GM19240 (cell line): ENCODE results near the gene GSE1.

Source experiments
- DNase-seq: peaks from one replicate; pipeline ENCODE4 v3.0.0; 2011; ENCODE audit warnings: low spot score; ENCODE audit not compliant: insufficient read length

GSE1 gene

DNA sequence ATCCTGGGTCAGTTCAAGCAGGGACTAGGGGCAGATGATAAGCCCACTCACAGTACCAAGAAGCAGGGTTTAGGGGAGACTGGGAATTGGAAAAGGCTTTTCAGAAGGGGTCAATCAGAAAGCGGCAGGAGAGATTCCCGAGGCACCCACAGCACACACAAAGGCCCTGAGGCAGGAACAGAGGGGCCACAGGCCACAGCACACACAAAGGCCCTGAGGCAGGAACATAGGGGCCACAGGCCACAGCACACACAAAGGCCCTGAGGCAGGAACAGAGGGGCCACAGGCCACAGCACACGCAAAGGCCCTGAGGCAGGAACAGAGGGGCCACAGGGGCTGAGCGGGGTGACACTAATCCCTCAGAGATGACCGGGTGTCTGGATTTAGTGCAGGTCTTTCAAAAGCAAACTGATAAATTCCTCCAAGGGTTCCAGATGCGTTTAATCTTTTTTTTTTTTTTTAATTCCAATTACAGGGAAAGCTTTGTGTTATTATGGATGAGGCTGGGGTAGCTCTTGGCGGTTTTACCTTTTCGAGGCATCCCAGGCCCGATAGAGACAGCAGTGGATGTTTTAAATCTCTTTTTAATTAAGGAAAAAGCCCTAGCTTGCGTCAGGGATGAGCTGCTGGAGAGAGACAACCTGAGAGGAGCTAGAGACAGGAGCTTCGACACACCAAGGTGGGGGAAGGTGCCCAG is 106.6 kb downstream of the GSE1 start:
- no peak for DNase-seq

DNA sequence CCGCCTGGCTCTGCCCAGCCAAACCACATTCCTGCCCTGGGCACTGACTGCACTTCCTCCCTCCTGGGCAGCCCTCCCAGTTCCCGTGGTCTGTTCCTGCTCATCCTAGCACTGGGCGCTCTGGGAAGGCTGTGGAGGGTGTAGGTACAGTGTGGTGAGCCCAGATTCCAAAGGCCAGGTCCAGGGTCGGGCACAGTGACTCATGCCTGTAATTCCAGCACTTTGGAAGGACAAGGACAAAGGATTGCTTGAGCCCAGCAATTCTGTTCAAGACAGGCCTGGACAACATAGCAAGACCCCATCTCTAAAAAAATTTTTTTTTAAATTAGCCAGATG is 107.1 kb downstream of the GSE1 start:
- no peak for DNase-seq

DNA sequence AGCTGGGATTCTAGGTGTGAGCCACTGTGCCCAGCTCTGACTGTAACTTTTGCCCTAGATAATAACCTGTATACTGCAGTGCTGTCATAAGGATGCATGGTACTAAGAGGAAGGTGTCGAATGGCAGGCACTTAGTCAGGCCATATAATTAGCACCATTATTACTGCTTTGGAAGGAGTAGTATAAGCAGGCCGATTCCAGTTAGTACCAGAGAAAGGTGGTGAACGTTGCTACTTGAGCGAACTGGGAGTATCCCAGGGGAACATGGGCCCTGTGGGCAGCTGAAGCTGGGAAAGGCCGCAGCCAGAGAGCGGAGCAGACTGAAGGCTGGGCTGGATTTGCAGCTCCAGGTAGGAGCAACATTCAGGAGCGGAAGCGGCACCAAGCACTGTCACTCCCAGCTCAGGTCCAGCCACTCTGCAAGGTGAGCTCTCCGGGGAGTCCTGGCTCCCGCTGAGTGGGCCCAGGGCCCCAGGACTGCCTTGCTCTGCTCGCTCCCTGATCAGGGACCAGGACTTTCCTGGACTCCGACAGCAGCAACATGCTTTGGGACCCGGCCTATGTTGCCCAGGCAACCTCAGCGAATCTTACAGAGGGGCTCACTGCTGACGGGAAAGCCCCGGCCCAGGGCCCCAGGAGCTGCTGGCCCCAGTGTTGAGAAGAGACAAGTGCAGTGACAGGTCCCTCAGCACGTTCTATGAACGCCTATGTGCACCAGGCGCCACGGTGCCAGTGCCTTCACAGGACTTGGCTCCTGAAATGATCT is 109.2 kb downstream of the GSE1 start:
- no peak for DNase-seq

DNA sequence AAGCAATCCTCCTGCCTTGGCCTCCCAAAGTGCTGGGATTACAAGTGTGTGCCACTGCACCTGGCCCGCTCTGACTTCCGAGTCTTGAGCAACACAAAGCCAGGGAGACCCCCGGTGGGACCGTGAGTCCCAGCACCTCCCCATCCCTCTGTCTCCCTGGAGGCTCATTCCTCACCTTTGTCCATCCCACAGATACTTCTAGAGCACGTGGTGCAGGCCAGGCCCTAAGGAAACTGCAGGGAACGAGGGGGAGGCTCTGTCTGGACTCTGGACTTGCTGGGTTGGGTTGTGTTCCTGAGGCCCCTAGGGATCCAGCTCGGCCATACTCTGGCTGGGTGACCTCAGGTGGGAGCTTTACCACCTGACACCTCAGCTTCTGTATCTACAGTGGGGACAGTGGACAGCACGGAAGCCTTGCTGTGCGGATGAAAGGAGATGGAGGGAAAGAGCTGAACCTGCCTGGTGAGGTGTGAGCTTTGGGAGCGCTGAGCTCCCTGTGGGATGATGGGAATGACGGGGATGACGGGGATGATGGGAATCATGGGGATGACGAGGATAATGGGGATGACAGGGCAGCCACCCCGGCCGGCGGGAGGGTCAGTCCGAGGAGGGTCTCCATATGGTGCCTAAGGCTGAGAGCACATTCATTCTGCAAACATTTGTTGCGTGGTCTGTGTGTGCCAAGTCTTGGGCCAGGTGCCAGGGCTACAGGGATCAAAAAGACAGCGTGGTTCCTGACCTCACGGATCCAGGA is 111.2 kb downstream of the GSE1 start:
- no peak for DNase-seq

DNA sequence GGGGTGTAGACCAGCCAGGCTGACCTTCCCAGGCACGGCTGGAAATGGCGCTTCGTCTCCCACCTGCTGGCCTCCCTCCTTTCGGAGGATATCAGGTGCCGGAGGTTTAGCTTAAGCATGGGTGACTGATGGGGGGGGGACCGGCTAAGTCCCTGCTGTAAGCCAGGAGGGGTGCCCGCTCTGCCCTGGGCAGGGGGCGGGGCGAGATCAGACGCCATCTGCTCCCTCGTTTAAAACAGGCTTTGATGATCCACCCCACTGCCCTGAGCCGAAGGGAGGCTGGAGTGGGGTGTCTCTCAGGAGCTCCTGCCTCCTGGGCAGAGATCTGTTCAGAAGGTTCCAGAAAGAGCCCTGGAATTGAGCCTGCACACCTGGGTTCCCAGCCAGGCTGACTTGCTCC is 111.8 kb downstream of the GSE1 start:
- DNase-seq: no peak
